ENCODE data around the gene DLGAP4. TPM values are rescaled to one million over a fixed set of nuclear protein-coding genes. Genes with fewer than 3 reads are reported as not detected.

DLGAP4 gene
- total and polyA plus RNA-seq, 10 of the 15 experiments (the other 5 are each of a cell fraction or from before 2014, with no cell fraction given): 0.42 to 43.3 (median 19.0) TPM

DNA sequence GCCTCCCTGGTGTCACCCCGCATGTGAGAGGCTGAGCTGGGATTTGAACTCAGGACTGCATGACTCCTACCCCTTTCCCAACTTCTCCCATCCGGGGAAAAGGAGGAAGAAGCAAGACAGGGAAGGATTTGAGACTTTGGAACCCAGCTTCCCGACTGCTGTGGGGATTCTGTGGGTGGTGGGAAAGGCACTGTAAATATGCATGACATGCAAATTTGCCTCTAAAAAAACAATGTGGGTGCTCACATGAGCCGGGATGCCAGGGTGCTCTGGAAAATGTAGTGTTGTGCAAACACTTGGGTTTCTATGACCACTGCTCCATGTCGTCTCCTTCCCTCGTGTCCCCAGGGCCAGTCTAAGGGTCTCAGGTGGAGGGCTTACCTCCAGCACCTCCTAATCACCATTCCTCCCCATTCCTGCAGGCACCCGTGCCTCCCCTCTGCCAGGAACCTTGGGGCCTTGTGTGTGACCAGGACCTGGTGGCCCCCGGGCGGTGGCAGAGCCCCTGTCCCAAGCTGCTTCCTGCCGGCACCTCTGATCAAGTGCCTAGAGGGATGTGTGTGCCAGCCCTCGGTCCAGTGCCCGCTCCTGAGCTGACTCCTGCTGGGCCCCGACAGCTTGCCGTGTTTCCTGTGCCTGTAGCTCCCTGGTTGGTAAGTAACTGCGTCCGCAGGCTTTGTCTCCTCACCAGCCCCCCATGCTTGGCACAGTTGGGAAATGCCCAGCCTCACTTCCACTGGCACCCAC, 60.7 kb downstream of the DLGAP4 start:
- Histone ChIP-seq H3K4me2 (ENCODE audit: control insufficient read depth, insufficient read depth) (no peak overlapping the region), H3K79me2 (ENCODE audit: control insufficient read depth, insufficient read depth, low read length) (no peaks in the 10 kb centered on the region), H3K27me3 (replicated peaks in 1 of 2; ENCODE audit: control insufficient read depth in 2 of 2, insufficient read depth in 2 of 2, low read length in 1 of 2) (peaks cover 2 to 9% of the 10 kb centered on the region in 2 experiments; a peak in 3 of 4 replicates), H3K4me1 (ENCODE audit: control insufficient read depth, insufficient read depth, low read length) (no peaks in the 10 kb centered on the region), H3K27ac (ENCODE audit: control insufficient read depth, insufficient read depth) (no peak overlapping the region), H3K9me3 (replicated peaks; ENCODE audit: control insufficient read depth, insufficient read depth, low read length) (no peaks in the 10 kb centered on the region), H3K4me3 (no peak overlapping the region), H3K9ac (ENCODE audit: control insufficient read depth, insufficient read depth, low read length) (no peak overlapping the region), H4K20me1 (ENCODE audit: control insufficient read depth, insufficient read depth) (no peaks in the 10 kb centered on the region), H2AFZ (ENCODE audit: control insufficient read depth, low read depth, low read length) (no peak overlapping the region), H3K36me3 (ENCODE audit: control insufficient read depth in 2 of 2, insufficient read depth in 2 of 2, low read length in 1 of 2) (no peaks in the 10 kb centered on the region)
- ChIA-PET CTCF (no interaction called here), POLR2A (interaction anchor here (0.6 kb wide), 1 partner anchor 63 kb away, joined by 7 read pairs; no protein-coding TSS in a partner anchor), SMC1A (ENCODE audit: uncharacterized antibody, unreplicated experiment) (no interaction called here), RAD21 (ENCODE audit: unreplicated experiment) (no interaction called here)
- TF ChIP-seq USF2 (IDR thresholded peaks at IDR 0.05; ENCODE audit: borderline replicate concordance, low read depth, low read length): no peak
- no peak for TF ChIP-seq SMAD1 (IDR thresholded peaks at IDR 0.05; ENCODE audit: low read depth, partially characterized antibody)
- TF ChIP-seq TAF1 (IDR thresholded peaks at IDR 0.05; ENCODE audit: borderline replicate concordance, low read depth, low read length): no peak
- TF ChIP-seq LARP7 (IDR thresholded peaks at IDR 0.05): no peak
- ATAC-seq (no peak), FAIRE-seq (no peak), DNase-seq (ENCODE audit: low read depth, low spot score) (no peak)
- in situ Hi-C loops (cut with MboI): no loop called here
- intact Hi-C loops (cut with micrococcal nuclease; ENCODE audit: unreplicated experiment): no loop called here
- BruUV-seq (replicated peaks): no TSS peak
- WGBS (ENCODE audit: insufficient coverage, insufficient replicate concordance, low lambda C conversion rate, missing lambda C conversion rate): 39% methylated on average over 16 of the region's 16 CpGs

DNA sequence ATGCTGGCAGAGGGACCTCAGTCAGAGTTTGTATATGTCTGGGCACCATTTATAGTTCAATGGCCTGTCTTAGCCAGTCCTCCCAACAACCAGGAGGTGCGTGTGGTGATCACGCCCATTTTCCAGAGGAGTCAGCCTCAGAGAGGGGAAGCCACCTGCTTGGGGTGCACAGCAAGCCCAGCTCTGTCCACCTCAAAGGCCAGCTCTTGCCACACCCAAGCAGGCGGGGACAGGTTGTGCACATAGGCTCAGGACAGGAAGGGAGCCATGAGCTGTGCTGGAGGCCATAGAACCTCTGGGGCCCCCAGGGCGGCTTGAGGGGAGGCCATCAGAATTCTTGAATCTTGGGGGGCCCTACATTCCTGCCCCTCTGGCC, 61.2 kb downstream of the DLGAP4 start:
- Histone ChIP-seq H3K4me3 (no peak overlapping the region), H3K4me2 (ENCODE audit: control insufficient read depth, insufficient read depth) (no peak overlapping the region), H2AFZ (ENCODE audit: control insufficient read depth, low read depth, low read length) (no peak overlapping the region), H3K36me3 (ENCODE audit: control insufficient read depth in 2 of 2, insufficient read depth in 2 of 2, low read length in 1 of 2) (no peaks in the 10 kb centered on the region), H3K27ac (ENCODE audit: control insufficient read depth, insufficient read depth) (no peak overlapping the region), H3K9ac (ENCODE audit: control insufficient read depth, insufficient read depth, low read length) (no peak overlapping the region), H4K20me1 (ENCODE audit: control insufficient read depth, insufficient read depth) (no peaks in the 10 kb centered on the region), H3K79me2 (ENCODE audit: control insufficient read depth, insufficient read depth, low read length) (no peaks in the 10 kb centered on the region), H3K9me3 (replicated peaks; ENCODE audit: control insufficient read depth, insufficient read depth, low read length) (no peaks in the 10 kb centered on the region), H3K27me3 (replicated peaks in 1 of 2; ENCODE audit: control insufficient read depth in 2 of 2, insufficient read depth in 2 of 2, low read length in 1 of 2) (peaks cover 2 to 9% of the 10 kb centered on the region in 2 experiments; a peak in 3 of 4 replicates), H3K4me1 (ENCODE audit: control insufficient read depth, insufficient read depth, low read length) (no peaks in the 10 kb centered on the region)
- no peak for TF ChIP-seq REST (IDR thresholded peaks at IDR 0.05; ENCODE audit: low read depth, low read length)
- no TSS peak for BruUV-seq (replicated peaks)
- in situ Hi-C loops (cut with MboI) (no loop called here), intact Hi-C loops (cut with micrococcal nuclease; ENCODE audit: unreplicated experiment) (no loop called here)
- RAD21 ChIA-PET (ENCODE audit: unreplicated experiment): no interaction called here
- SMC1A ChIA-PET (ENCODE audit: uncharacterized antibody, unreplicated experiment): no interaction called here
- DNase-seq (ENCODE audit: low read depth, low spot score) (no peak), FAIRE-seq (no peak), ATAC-seq (no peak)
- CTCF ChIA-PET: no interaction called here
- WGBS (ENCODE audit: insufficient coverage, insufficient replicate concordance, low lambda C conversion rate, missing lambda C conversion rate): 56% methylated on average over 4 of the region's 4 CpGs
- POLR2A ChIA-PET: no interaction called here

Data from GM12878 (cell line).